HL-60/S4 (cell line): ENCODE data around the gene MTG1.
"Not testable (repeated sequence)": the region's sequence is repeated elsewhere in the genome, so short reads cannot be mapped to it uniquely, and the experiment has no call there.

Source experiments
- in situ Hi-C: fragments of 300-500 bp; cut with MboI; formaldehyde crosslinking; loops from 2 replicates; pipeline ENCODE4 v1.14.3; 2022; ENCODE audit warnings: low sequenced_read_pairs

The MTG1 gene

GRCh38 chr10:133396035-133396624, 2.2 kb downstream of the MTG1 start:
- in situ Hi-C loops = no loop called here

GRCh38 chr10:133397938-133398337, 4.0 kb downstream of the MTG1 start:
- in situ Hi-C loops = no loop called here

GRCh38 chr10:133399123-133399601, 5.2 kb downstream of the MTG1 start:
- in situ Hi-C loops = no loop called here

- in situ Hi-C loops = no loop called here
These were observed 6.9 kb downstream of the MTG1 start for GRCh38 chr10:133400624-133401424.

GRCh38 chr10:133401500-133401899, 7.5 kb downstream of the MTG1 start:
- in situ Hi-C loops = no loop called here

- in situ Hi-C loops = no loop called here
These were observed 8.2 kb downstream of the MTG1 start for GRCh38 chr10:133401981-133402725.

GRCh38 chr10:133403359-133403758, 9.4 kb downstream of the MTG1 start:
- in situ Hi-C loops = no loop called here

DNA sequence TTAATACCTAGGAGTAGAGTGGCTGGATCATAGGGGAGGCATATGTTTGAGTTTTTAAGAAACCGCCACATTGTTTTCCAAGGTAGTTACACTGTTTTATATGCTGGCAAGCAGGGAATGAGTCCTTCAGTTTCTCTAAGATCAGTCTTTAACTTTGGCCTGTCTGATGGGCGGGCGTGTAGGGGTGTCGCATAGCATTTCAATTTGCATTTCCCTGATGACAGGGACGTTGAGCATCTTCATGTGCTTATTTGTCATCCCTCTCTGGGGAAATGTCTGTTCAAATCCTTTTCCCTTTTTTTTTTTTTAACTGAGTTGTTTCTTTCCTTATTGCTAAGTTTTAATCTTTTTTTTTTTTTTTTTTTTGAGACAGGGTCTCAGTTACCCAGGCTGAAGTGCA, 9.8 kb downstream of the MTG1 start:
- in situ Hi-C loops = no loop called here

DNA sequence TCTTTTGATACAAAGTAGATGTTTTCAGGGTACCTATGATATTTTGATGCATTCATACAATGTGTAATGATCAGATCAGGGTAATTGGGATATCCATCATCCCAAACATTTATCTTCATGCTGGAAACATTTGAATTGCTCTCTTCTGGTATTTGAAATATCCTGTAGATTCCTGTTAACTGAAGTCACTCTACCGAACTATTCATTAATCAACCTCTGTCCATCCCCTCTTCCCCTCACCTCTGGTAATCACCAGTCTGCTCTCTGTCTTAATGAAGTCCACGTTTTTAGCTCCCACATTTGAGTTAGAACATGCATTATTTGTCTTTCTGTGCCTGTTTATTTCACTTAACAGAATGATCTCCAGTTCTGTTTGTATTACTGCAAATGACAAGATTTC, 11.3 kb downstream of the MTG1 start:
- in situ Hi-C loops = no loop called here

- in situ Hi-C loops = no loop called here
These were observed 12.0 kb downstream of the MTG1 start for GRCh38 chr10:133405844-133406527.

DNA sequence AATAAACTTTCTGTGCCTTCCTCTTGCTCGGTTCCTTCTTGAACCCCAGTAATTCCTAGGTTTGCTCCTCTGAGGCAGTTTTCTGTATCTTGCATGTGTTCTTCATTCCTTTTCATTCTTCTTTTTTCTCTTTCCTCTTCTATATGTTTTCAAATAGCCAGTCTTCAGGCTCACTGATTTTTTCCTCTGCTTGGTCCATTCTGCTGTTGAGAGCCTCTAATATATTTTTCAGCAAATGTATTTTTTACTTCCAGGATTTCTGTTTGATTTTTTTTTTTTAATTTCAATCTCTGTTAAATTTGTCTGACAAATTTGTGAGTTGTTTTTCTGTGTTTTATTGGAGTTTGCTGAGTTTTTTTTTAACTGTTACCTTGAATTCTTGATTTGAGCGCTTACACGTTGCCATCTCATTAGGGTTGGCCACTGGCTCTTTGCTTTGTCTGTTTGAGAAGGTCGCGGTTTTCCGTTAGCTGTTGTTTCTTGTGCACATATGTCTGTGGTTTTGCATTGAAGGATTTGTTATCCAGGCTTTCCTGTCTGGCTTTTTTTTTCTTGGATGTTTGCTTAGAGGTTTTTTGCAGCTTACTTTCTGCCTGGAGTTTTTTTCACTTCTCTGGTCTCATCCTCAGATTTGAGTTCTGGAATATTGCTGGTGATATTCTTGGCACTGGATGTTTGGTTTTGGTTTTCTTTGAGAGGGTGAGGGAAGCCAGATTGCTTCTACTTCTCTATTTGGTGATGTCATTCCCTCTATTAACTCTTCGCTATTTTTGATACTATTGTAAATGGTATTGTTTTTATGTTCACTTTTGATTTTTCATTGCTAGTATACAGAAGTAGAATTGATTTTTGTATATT, 17.8 kb downstream of the MTG1 start:
- in situ Hi-C loops = no loop called here

GRCh38 chr10:133412381-133412711, 18.4 kb downstream of the MTG1 start:
- in situ Hi-C loops = no loop called here

- in situ Hi-C loops = not testable (repeated sequence)
These were observed 20.4 kb downstream of the MTG1 start for GRCh38 chr10:133414401-133414800.

- in situ Hi-C loops = no loop called here
These were observed 21.8 kb downstream of the MTG1 start for GRCh38 chr10:133415752-133416151.

GRCh38 chr10:133418289-133418993, 24.5 kb downstream of the MTG1 start:
- in situ Hi-C loops = no loop called here

GRCh38 chr10:133419211-133419950, 25.4 kb downstream of the MTG1 start:
- in situ Hi-C loops = no loop called here

DNA sequence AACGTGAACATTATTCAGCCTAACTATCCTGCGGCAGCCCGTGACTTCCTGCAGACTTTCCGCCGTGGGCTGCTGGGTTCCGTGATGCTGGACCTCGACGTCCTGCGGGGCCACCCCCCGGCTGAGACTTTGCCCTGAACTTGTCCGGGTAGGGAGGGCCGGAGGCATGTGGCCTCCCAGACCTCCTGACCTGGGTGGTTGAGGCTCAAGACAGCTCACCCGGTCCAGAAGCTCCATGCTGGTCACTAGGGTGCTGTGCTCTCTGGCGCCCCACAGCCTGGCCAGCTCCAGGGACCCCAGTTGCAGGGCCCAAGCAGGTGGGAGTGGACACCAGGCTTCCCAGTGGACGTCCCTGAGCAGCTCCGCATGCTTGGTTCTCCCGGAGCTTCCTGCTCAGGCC, 26.1 kb downstream of the MTG1 start:
- in situ Hi-C loops = loop anchor here (10.0 kb wide), 1 partner anchor 155 kb away; no protein-coding TSS in a partner anchor

- in situ Hi-C loops = loop anchor here (10.0 kb wide), 1 partner anchor 154 kb away; no protein-coding TSS in a partner anchor
These were observed 26.6 kb downstream of the MTG1 start for GRCh38 chr10:133420579-133420978.
